Breast epithelium (tissue), 4 donors: Measurements from ENCODE around the gene RLN1. TPM values are rescaled to one million over a fixed set of nuclear protein-coding genes. Genes with fewer than 3 reads are reported as not detected.
A peak's percentile ranks its signal among the peaks of the same experiment; 100 is the strongest.
"Not testable (repeated sequence)": the region's sequence is repeated elsewhere in the genome, so short reads cannot be mapped to it uniquely, and the experiment has no call there.

Source experiments
- DNase-seq, 2 donors: peaks; one replicate each; pipeline ENCODE4 v3.0.0-alpha.2; 2019; ENCODE audit warnings: low spot score in 2 of 2
- H3K27ac ChIP-seq, 2 donors: fragments of 200-600 bp; sonication (generic) in 1 of 2; one replicate each; pipeline ENCODE4 v1.5.1; 2016 to 2019; ENCODE audit warnings: mild to moderate bottlenecking in 1 of 2
- H3K27me3 ChIP-seq, 2 donors: fragments of 200-600 bp; sonication (generic) in 1 of 2; one replicate each; pipeline versions ENCODE4 v1.5.1 to v1.6.0; 2017 to 2019; ENCODE audit warnings: control low read depth in 1 of 2, mild to moderate bottlenecking in 1 of 2
- H3K36me3 ChIP-seq: fragments of 200-600 bp; one replicate; pipeline ENCODE4 v1.5.1; 2019
- H3K4me1 ChIP-seq, 2 donors: fragments of 200-600 bp; sonication (generic); one replicate each; pipeline ENCODE4 v1.5.1; 2016 to 2019; ENCODE audit warnings: control low read depth in 1 of 2
- H3K4me3 ChIP-seq, 3 donors: fragments of 200-600 bp; sonication (generic); 1 replicate in 2 of 3; 2 replicates in 1 of 3; pipeline ENCODE4 v1.5.1; 2016 to 2019; ENCODE audit warnings: mild to moderate bottlenecking in 3 of 3, moderate library complexity in 2 of 3
- H3K9me3 ChIP-seq, 2 donors: fragments of 200-600 bp; sonication (generic) in 1 of 2; one replicate each; pipeline ENCODE4 v1.5.1; 2016 to 2019; ENCODE audit warnings: control low read depth in 1 of 2
- POLR2A ChIP-seq: fragments of 450-650 bp; IDR thresholded peaks from one replicate; pipeline ENCODE4 v1.6.1; 2016; ENCODE audit warnings: antibody characterized with exemption, mild to moderate bottlenecking, moderate library complexity
- POLR2AphosphoS5 ChIP-seq, 3 donors: sonication (generic); formaldehyde crosslinking; IDR thresholded peaks; one replicate each; pipeline ENCODE4 v1.6.1; 2017; ENCODE audit warnings: antibody characterized with exemption in 3 of 3
- intact Hi-C: fragments of 100-400 bp; cut with DNase I; formaldehyde crosslinking; loops from one replicate; pipeline ENCODE4 v1.15.1; 2023; ENCODE audit warnings: low total_unique reads
- total RNA-seq, 3 donors: library from RNA; depleted of rRNA; stranded (reverse); fragments of >200 nt; gene quantifications; one replicate each; pipeline ENCODE4 v1.1.0, GENCODE V29; 2016
- TF ChIP-seq, protein P1 (sequence below), 3 donors: fragments of 450-650 bp; IDR thresholded peaks; one replicate each; pipeline ENCODE4 v1.5.1; 2016 to 2017; ENCODE audit warnings: antibody characterized with exemption in 3 of 3, mild to moderate bottlenecking in 3 of 3, moderate library complexity in 3 of 3

RLN1 gene
- total RNA-seq, 3 donors from 2014 or later: 0.48 to 1.3 (median 1.2) TPM

GRCh38 chr9:5315187-5315923, 24.3 kb downstream of the RLN1 start:
- Histone ChIP-seq H3K36me3 (no peaks in the 10 kb centered on the region), H3K4me3 (no peak overlapping the region), H3K9me3 (peaks cover 9 to 24% of the 10 kb centered on the region in 2 donors), H3K4me1 (no peaks in the 10 kb centered on the region), H3K27ac (no peak overlapping the region), H3K27me3 (no peaks in the 10 kb centered on the region)
- DNase-seq: no peak
- intact Hi-C loops: no loop called here
- TF ChIP-seq, protein P1, sequence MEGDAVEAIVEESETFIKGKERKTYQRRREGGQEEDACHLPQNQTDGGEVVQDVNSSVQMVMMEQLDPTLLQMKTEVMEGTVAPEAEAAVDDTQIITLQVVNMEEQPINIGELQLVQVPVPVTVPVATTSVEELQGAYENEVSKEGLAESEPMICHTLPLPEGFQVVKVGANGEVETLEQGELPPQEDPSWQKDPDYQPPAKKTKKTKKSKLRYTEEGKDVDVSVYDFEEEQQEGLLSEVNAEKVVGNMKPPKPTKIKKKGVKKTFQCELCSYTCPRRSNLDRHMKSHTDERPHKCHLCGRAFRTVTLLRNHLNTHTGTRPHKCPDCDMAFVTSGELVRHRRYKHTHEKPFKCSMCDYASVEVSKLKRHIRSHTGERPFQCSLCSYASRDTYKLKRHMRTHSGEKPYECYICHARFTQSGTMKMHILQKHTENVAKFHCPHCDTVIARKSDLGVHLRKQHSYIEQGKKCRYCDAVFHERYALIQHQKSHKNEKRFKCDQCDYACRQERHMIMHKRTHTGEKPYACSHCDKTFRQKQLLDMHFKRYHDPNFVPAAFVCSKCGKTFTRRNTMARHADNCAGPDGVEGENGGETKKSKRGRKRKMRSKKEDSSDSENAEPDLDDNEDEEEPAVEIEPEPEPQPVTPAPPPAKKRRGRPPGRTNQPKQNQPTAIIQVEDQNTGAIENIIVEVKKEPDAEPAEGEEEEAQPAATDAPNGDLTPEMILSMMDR (IDR thresholded peaks at IDR 0.05): no peak
- TF ChIP-seq POLR2A: no peak
- TF ChIP-seq POLR2AphosphoS5 (IDR thresholded peaks at IDR 0.05): no peak

DNA sequence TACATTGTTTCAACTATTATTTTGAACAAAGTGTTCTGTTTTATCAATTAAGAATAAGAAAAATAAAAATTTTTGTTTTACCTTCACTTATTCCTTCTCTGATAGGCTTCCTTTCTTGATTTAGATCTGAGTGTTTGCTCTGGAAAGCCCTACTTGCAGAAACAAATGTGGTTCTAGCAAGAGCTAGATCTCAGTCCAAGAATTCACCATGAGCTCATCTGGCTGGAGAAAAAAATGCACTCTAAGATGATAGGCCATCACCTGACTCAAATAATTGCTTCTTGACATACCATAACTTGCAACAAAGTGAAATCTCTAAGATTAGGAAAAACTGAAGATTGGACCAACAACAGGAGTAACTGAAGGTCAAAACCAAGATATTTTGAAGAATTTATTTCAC, 28.8 kb downstream of the RLN1 start:
- intact Hi-C loops: no loop called here
- H3K4me3 ChIP-seq: no peak overlapping the region
- no peak overlapping the region for H3K27ac ChIP-seq
- no peak for DNase-seq
- TF ChIP-seq POLR2A (no peak), POLR2AphosphoS5 (IDR thresholded peaks at IDR 0.05) (no peak)
- TF ChIP-seq, protein P1 (IDR thresholded peaks at IDR 0.05): no peak
- H3K4me1 ChIP-seq: no peaks in the 10 kb centered on the region
- H3K27me3 ChIP-seq: no peaks in the 10 kb centered on the region
- no peaks in the 10 kb centered on the region for H3K36me3 ChIP-seq
- H3K9me3 ChIP-seq: peaks cover 9 to 13% of the 10 kb centered on the region in 2 donors

DNA sequence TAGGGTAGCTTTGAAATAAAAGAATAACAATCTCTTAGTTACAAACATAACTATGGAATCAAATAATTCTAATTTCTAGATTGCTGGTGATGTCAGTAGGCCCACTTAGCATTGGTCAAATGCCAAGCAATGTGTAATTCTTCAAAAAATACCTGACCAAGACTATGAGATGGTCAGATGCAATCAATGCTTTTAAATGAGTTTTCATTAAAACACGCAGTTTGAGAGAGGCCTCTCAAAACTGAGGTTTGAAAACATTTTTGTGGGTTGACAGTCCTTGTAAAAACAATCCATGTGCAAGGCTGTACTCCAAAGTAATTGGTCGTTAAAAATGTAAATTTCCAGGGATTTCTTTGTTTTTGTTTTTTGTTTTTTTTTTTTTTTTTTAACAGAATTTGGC, 33.9 kb downstream of the RLN1 start:
- Histone ChIP-seq H3K4me1 (no peaks in the 10 kb centered on the region), H3K27me3 (no peaks in the 10 kb centered on the region), H3K9me3 (no peaks in the 10 kb centered on the region), H3K36me3 (no peaks in the 10 kb centered on the region), H3K4me3 (no peak overlapping the region), H3K27ac (no peak overlapping the region)
- intact Hi-C loops: no loop called here
- TF ChIP-seq, protein P1 (IDR thresholded peaks at IDR 0.05): no peak
- TF ChIP-seq POLR2A (no peak), POLR2AphosphoS5 (IDR thresholded peaks at IDR 0.05) (no peak)
- DNase-seq: no peak

DNA sequence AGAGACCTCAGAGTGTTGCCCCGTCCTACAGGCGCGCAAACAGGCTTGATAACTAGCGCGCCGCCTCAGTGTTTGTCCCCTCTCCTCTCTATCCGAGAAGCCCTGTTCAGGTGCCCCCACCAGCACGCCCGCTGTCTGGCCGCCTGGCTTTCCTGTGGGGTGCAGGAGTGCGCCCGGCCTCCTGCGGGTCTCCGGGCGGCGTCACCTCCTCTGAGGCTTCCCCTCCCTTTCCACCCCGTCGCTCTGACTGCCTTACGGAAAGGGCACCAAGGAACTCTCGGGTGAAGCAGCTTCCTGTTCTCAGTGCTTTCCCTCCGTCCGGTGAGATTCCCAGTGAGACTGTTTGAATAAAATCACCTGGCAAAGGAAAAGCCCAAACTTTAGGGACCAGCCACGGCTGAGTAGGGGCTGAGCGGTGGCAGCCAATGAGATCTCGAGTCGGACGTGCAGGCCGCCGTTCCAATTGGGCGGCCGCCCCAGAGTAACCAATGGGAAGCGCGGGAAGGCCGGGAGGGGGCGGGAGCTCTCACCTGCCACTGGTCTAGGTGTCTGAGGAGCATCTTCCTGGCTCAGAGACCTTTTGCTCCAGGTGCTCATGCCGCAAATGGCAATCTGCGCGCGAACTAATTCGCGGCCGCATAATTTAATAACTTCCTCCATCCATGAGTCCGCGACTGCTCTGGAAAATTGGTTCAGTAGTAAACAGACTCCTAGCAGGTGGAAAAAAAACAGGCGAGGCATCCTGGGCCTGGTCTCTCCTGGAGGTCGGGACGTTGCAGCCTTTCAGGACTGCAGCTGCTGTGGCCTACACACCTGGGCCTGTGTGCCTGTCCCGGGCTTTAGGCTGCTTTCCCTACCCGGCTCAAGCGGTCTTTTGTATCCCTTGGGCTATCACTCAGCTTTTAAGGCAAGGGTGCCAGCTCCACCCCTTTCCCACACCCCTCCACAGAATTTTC, 35.6 kb downstream of the RLN1 start, which contains the start of gene RLN2:
Gene RLN2, minus strand, starts transcription at position 877 of the 956 bp plus-strand sequence. Its CDS starts 136 bp downstream, at position 741.
- H3K4me1 ChIP-seq, H3K27me3 ChIP-seq, DNase-seq, intact Hi-C loops, H3K36me3 ChIP-seq, H3K9me3 ChIP-seq, H3K27ac ChIP-seq: not testable (repeated sequence)
- H3K4me3 ChIP-seq: peak within 1 kb of the TSS in 1 of 3 donors; percentile 47

GRCh38 chr9:5301544-5301943, 38.1 kb downstream of the RLN1 start:
- Histone ChIP-seq H3K4me3 (no peak overlapping the region), H3K4me1 (no peaks in the 10 kb centered on the region), H3K27me3 (no peaks in the 10 kb centered on the region), H3K36me3 (no peaks in the 10 kb centered on the region), H3K9me3 (no peaks in the 10 kb centered on the region), H3K27ac (no peak overlapping the region)
- DNase-seq: no peak
- TF ChIP-seq, protein P1 (IDR thresholded peaks at IDR 0.05): no peak
- no peak for TF ChIP-seq POLR2AphosphoS5 (IDR thresholded peaks at IDR 0.05)
- TF ChIP-seq POLR2A: no peak
- intact Hi-C loops: no loop called here
